ENCODE data around the gene ANGPTL3. TPM values are rescaled to one million over a fixed set of nuclear protein-coding genes. Genes with fewer than 3 reads are reported as not detected.

The ANGPTL3 gene
- total RNA-seq, 4 donors from 2014 or later: not detected

- no peaks in the 10 kb centered on the region for H3K27me3 ChIP-seq
- intact Hi-C loops (cut with DNase I): no loop called here
- H3K4me3 ChIP-seq: no peak overlapping the region
- no peaks in the 10 kb centered on the region for H3K4me1 ChIP-seq
- H3K36me3 ChIP-seq: peaks cover 0 to 11% (median 1%) of the 10 kb centered on the region in 4 donors
- no peak overlapping the region for H3K27ac ChIP-seq (replicated peaks in 1 of 4)
- DNase-seq (ENCODE audit: extremely low spot score): no peak
- TF ChIP-seq EP300 (IDR thresholded peaks at IDR 0.05) (no peak), POLR2AphosphoS5 (IDR thresholded peaks at IDR 0.05) (no peak), POLR2A (IDR thresholded peaks at IDR 0.05; ENCODE audit: low read depth) (no peak)
- TF ChIP-seq, protein P1, sequence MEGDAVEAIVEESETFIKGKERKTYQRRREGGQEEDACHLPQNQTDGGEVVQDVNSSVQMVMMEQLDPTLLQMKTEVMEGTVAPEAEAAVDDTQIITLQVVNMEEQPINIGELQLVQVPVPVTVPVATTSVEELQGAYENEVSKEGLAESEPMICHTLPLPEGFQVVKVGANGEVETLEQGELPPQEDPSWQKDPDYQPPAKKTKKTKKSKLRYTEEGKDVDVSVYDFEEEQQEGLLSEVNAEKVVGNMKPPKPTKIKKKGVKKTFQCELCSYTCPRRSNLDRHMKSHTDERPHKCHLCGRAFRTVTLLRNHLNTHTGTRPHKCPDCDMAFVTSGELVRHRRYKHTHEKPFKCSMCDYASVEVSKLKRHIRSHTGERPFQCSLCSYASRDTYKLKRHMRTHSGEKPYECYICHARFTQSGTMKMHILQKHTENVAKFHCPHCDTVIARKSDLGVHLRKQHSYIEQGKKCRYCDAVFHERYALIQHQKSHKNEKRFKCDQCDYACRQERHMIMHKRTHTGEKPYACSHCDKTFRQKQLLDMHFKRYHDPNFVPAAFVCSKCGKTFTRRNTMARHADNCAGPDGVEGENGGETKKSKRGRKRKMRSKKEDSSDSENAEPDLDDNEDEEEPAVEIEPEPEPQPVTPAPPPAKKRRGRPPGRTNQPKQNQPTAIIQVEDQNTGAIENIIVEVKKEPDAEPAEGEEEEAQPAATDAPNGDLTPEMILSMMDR (IDR thresholded peaks at IDR 0.05): no peak
- no peaks in the 10 kb centered on the region for H3K9me3 ChIP-seq
- 84% methylated on average over 4 of the region's 4 CpGs for WGBS
Observed at GRCh38 chr1:62590255-62590969, 6.9 kb upstream of the ANGPTL3 start.

- Histone ChIP-seq H3K27ac (replicated peaks in 1 of 4) (no peak overlapping the region), H3K4me3 (no peak overlapping the region), H3K4me1 (no peaks in the 10 kb centered on the region), H3K9me3 (no peaks in the 10 kb centered on the region), H3K27me3 (no peaks in the 10 kb centered on the region), H3K36me3 (peaks cover 0 to 6% (median 0%) of the 10 kb centered on the region in 4 donors)
- intact Hi-C loops (cut with DNase I): no loop called here
- TF ChIP-seq, protein P1 (IDR thresholded peaks at IDR 0.05): no peak
- TF ChIP-seq EP300 (IDR thresholded peaks at IDR 0.05) (no peak), POLR2AphosphoS5 (IDR thresholded peaks at IDR 0.05) (no peak), POLR2A (IDR thresholded peaks at IDR 0.05; ENCODE audit: low read depth) (no peak)
- DNase-seq (ENCODE audit: extremely low spot score): no peak
- 34% methylated on average over 1 of the region's 1 CpG for WGBS
Observed at GRCh38 chr1:62590970-62591368, 6.4 kb upstream of the ANGPTL3 start.

DNA sequence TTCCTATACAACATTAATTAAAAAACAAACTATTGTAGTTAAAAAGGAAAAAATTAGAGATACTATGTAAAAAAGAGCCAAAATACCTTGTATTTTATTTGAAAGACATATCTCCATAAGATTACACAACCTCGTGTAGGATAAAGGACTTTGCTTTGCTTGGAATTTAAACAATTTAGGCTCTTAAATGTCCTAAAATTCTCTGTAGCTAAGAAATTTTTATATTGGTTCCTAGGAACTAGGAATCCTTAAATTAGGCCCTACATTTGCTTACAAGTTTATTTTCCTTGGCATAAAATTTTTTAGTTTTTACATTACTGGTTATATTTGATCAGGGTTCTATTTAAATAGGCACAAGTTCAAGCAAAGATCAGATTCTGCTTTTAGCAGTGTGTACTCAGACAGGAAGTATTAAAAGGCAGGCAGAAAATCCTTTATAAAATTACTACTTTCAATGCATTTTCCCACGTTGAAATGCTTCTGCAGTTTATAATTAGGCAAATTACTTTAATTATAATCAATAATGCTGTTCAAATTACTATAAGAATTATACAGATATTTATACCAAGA lies 3.4 kb upstream of the ANGPTL3 start:
- TF ChIP-seq POLR2AphosphoS5 (IDR thresholded peaks at IDR 0.05) (no peak), EP300 (IDR thresholded peaks at IDR 0.05) (no peak), POLR2A (IDR thresholded peaks at IDR 0.05; ENCODE audit: low read depth) (no peak)
- TF ChIP-seq, protein P1 (IDR thresholded peaks at IDR 0.05): no peak
- intact Hi-C loops (cut with DNase I): no loop called here

GRCh38 chr1:62595647-62596046 lies 1.7 kb upstream of the ANGPTL3 start:
- intact Hi-C loops (cut with DNase I): no loop called here
- Histone ChIP-seq H3K27me3 (no peaks in the 10 kb centered on the region), H3K9me3 (no peaks in the 10 kb centered on the region), H3K4me1 (no peaks in the 10 kb centered on the region), H3K27ac (replicated peaks in 1 of 4) (no peak overlapping the region), H3K4me3 (no peak overlapping the region), H3K36me3 (no peaks in the 10 kb centered on the region)
- 96% methylated on average over 3 of the region's 3 CpGs for WGBS
- TF ChIP-seq, protein P1 (IDR thresholded peaks at IDR 0.05): no peak
- TF ChIP-seq POLR2AphosphoS5 (IDR thresholded peaks at IDR 0.05) (no peak), POLR2A (IDR thresholded peaks at IDR 0.05; ENCODE audit: low read depth) (no peak), EP300 (IDR thresholded peaks at IDR 0.05) (no peak)
- DNase-seq (ENCODE audit: extremely low spot score): no peak

More for the DNA sequence above, 3.4 kb upstream of the ANGPTL3 start:
- no peaks in the 10 kb centered on the region for H3K27me3 ChIP-seq
- H3K27ac ChIP-seq (replicated peaks in 1 of 4): no peak overlapping the region
- WGBS: 58% methylated on average over 2 of the region's 2 CpGs
- DNase-seq (ENCODE audit: extremely low spot score): no peak
- no peaks in the 10 kb centered on the region for H3K36me3 ChIP-seq
- no peak overlapping the region for H3K4me3 ChIP-seq
- no peaks in the 10 kb centered on the region for H3K4me1 ChIP-seq
- no peaks in the 10 kb centered on the region for H3K9me3 ChIP-seq
